Osteocyte (in vitro differentiated cells): ENCODE measurements around the gene KCNJ16. TPM values are rescaled to one million over a fixed set of nuclear protein-coding genes. Genes with fewer than 3 reads are reported as not detected.

Source experiments
- DNase-seq: peaks from one replicate; pipeline ENCODE4 v3.0.0; 2021; ENCODE audit warnings: mixed read lengths; ENCODE audit not compliant: unreplicated experiment; ENCODE audit errors: extremely low spot score
- H3K27ac Mint-ChIP-seq: one replicate; pipeline ENCODE4 v1.8.0; 2021; ENCODE audit warnings: mild to moderate bottlenecking, mixed read lengths; ENCODE audit not compliant: unreplicated experiment
- H3K27me3 Mint-ChIP-seq: one replicate; pipeline ENCODE4 v1.8.0; 2021; ENCODE audit warnings: mixed read lengths; ENCODE audit not compliant: unreplicated experiment
- H3K36me3 Mint-ChIP-seq: one replicate; pipeline ENCODE4 v1.8.0; 2021; ENCODE audit warnings: mixed read lengths; ENCODE audit not compliant: unreplicated experiment
- H3K4me1 Mint-ChIP-seq: one replicate; pipeline ENCODE4 v1.8.0; 2021; ENCODE audit warnings: mixed read lengths; ENCODE audit not compliant: unreplicated experiment
- H3K4me3 Mint-ChIP-seq: one replicate; pipeline ENCODE4 v1.8.0; 2021; ENCODE audit warnings: mild to moderate bottlenecking, moderate library complexity, mixed read lengths; ENCODE audit not compliant: unreplicated experiment
- H3K9me3 Mint-ChIP-seq: one replicate; pipeline ENCODE4 v1.8.0; 2021; ENCODE audit warnings: mixed read lengths; ENCODE audit not compliant: unreplicated experiment
- CTCF ChIP-seq: fragments of 200-600 bp; sonication (generic); IDR thresholded peaks from 2 replicates; pipeline ENCODE4 v1.5.0; 2021; ENCODE audit warnings: antibody characterized with exemption, mild to moderate bottlenecking, moderate library complexity
- total RNA-seq: library from RNA; stranded (reverse); gene quantifications from 2 replicates; pipeline ENCODE4 v1.2.1, GENCODE V29; 2021

The KCNJ16 gene
- total RNA-seq, 1 donor from 2014 or later, result not detected

- Mint-ChIP-seq H3K4me3 (no peak overlapping the region), H3K27me3 (peaks cover 14% of the 10 kb centered on the region), H3K36me3 (no peaks in the 10 kb centered on the region), H3K4me1 (peaks cover 6% of the 10 kb centered on the region), H3K27ac (no peak overlapping the region), H3K9me3 (no peaks in the 10 kb centered on the region)
- TF ChIP-seq CTCF, result no peak
- DNase-seq, result no peak
Measured at GRCh38 chr17:70181376-70181775, 106.4 kb downstream of the KCNJ16 start.

- Mint-ChIP-seq H3K27me3 (peaks cover 14% of the 10 kb centered on the region), H3K4me1 (peaks cover 6% of the 10 kb centered on the region), H3K27ac (no peak overlapping the region), H3K36me3 (no peaks in the 10 kb centered on the region), H3K9me3 (no peaks in the 10 kb centered on the region), H3K4me3 (no peak overlapping the region)
- TF ChIP-seq CTCF, result no peak
- DNase-seq, result no peak
Measured at GRCh38 chr17:70181866-70182265, 106.8 kb downstream of the KCNJ16 start.

GRCh38 chr17:70183508-70183907 lies 108.5 kb downstream of the KCNJ16 start:
- no peaks in the 10 kb centered on the region for H3K36me3 Mint-ChIP-seq
- no peak overlapping the region for H3K4me3 Mint-ChIP-seq
- peaks cover 6% of the 10 kb centered on the region for H3K4me1 Mint-ChIP-seq
- TF ChIP-seq CTCF, result no peak
- peaks cover 10% of the 10 kb centered on the region for H3K27me3 Mint-ChIP-seq
- no peak for DNase-seq
- H3K9me3 Mint-ChIP-seq, result no peaks in the 10 kb centered on the region
- H3K27ac Mint-ChIP-seq, result no peak overlapping the region

GRCh38 chr17:70184207-70184606 lies 109.2 kb downstream of the KCNJ16 start:
- no peak for TF ChIP-seq CTCF
- H3K9me3 Mint-ChIP-seq, result no peaks in the 10 kb centered on the region
- no peaks in the 10 kb centered on the region for H3K36me3 Mint-ChIP-seq
- peaks cover 6% of the 10 kb centered on the region for H3K4me1 Mint-ChIP-seq
- H3K4me3 Mint-ChIP-seq, result no peak overlapping the region
- no peak for DNase-seq
- H3K27me3 Mint-ChIP-seq, result peaks cover 10% of the 10 kb centered on the region
- H3K27ac Mint-ChIP-seq, result no peak overlapping the region

- no peaks in the 10 kb centered on the region for H3K36me3 Mint-ChIP-seq
- H3K27ac Mint-ChIP-seq, result no peak overlapping the region
- H3K4me1 Mint-ChIP-seq, result peaks cover 6% of the 10 kb centered on the region
- no peak for TF ChIP-seq CTCF
- H3K4me3 Mint-ChIP-seq, result no peak overlapping the region
- peaks cover 8% of the 10 kb centered on the region for H3K27me3 Mint-ChIP-seq
- H3K9me3 Mint-ChIP-seq, result no peaks in the 10 kb centered on the region
- no peak for DNase-seq
Measured at GRCh38 chr17:70184770-70185169, 109.7 kb downstream of the KCNJ16 start.

Other genes with a start within 250 kb of the KCNJ16 start
- not detected in 2 replicates for gene KCNJ2, start 94.3 kb downstream of the KCNJ16 start, total RNA-seq